HepG2 (cell line): ENCODE data around the gene SFR1. TPM values are rescaled to one million over a fixed set of nuclear protein-coding genes. Genes with fewer than 3 reads are reported as not detected.

Experiments used
- CBX1 ChIP-seq: IDR thresholded peaks from one replicate; pipeline ENCODE4 v1.6.1; 2016; ENCODE audit warnings: antibody characterized with exemption, low read depth
- CCDC6 ChIP-seq: sonication (generic); formaldehyde crosslinking; IDR thresholded peaks from 2 replicates; pipeline ENCODE4 v1.8.1; 2022; ENCODE audit warnings: mild to moderate bottlenecking, missing genetic modification reagents, moderate library complexity
- GZF1 ChIP-seq: sonication (generic); formaldehyde crosslinking; IDR thresholded peaks from 2 replicates; pipeline ENCODE4 v1.5.1; 2020; ENCODE audit warnings: mild to moderate bottlenecking, missing genetic modification reagents
- HMG20B ChIP-seq: conservative IDR thresholded peaks from 2 replicates; pipeline ENCODE4 v1.6.1; 2016; ENCODE audit warnings: missing genetic modification reagents, missing compliant biosample characterization
- RFXANK ChIP-seq: IDR thresholded peaks from 2 replicates; pipeline ENCODE4 v1.6.1; 2016
- SIN3B ChIP-seq: fragments of 150-350 bp; IDR thresholded peaks from 2 replicates; pipeline ENCODE4 v1.6.1; 2014; ENCODE audit warnings: low read length
- SOX13 ChIP-seq, 3 experiments: fragments of 450-650 bp in 1 of 3; sonication (generic) in 1 of 3; formaldehyde crosslinking in 1 of 3; IDR thresholded peaks in 2 of 3; conservative IDR thresholded peaks in 1 of 3; 2 replicates each; pipeline versions ENCODE4 v1.5.0 to v1.6.1; 2016 to 2020; ENCODE audit warnings: antibody characterized with exemption in 1 of 3, mild to moderate bottlenecking in 1 of 3, missing compliant biosample characterization in 1 of 3, missing genetic modification reagents in 1 of 3, moderate library complexity in 1 of 3
- TAF15 ChIP-seq: fragments of 200-400 bp; formaldehyde crosslinking; IDR thresholded peaks from one replicate; pipeline ENCODE4 v1.6.1; 2018; ENCODE audit warnings: mild to moderate bottlenecking, low read depth, low read length; ENCODE audit not compliant: poor library complexity, severe bottlenecking
- TMF1 ChIP-seq: sonication (generic); formaldehyde crosslinking; IDR thresholded peaks from 2 replicates; pipeline ENCODE4 v1.8.1; 2022; ENCODE audit warnings: low read depth, missing genetic modification reagents
- ZKSCAN1 ChIP-seq: fragments of 150-350 bp; IDR thresholded peaks from 2 replicates; pipeline ENCODE4 v1.6.1; 2014; ENCODE audit warnings: low read length
- ZNF274 ChIP-seq: sonication (generic); formaldehyde crosslinking; IDR thresholded peaks from 2 replicates; pipeline ENCODE4 v1.5.1; 2020; ENCODE audit warnings: mild to moderate bottlenecking, missing genetic modification reagents
- ZNF282 ChIP-seq: fragments of 450-650 bp; IDR thresholded peaks from 2 replicates; pipeline ENCODE4 v1.6.1; 2018; ENCODE audit not compliant: partially characterized antibody
- ZNF660 ChIP-seq: sonication (generic); formaldehyde crosslinking; IDR thresholded peaks from 2 replicates; pipeline ENCODE4 v1.5.1; 2020; ENCODE audit warnings: mild to moderate bottlenecking, low read depth, missing genetic modification reagents, borderline replicate concordance
- polyA plus RNA-seq, 8 experiments: library from polyadenylated mRNA; depleted of rRNA in 3 of 8; stranded (reverse) in 7 of 8; unstranded in 1 of 8; fragments of >200 nt; fragmentation: Illumina TruSeq in 4 of 8; extraction: Trizol in 4 of 8; gene quantifications; 2 replicates each; pipeline versions ENCODE4 v1.2.1 to v1.2.3, GENCODE V29; 2011 to 2016; ENCODE audit warnings: low read depth in 4 of 8, missing spikeins in 1 of 8, mixed read lengths in 1 of 8; ENCODE audit not compliant: insufficient read depth in 1 of 8
- total RNA-seq, 5 experiments: library from RNA; depleted of rRNA; stranded (reverse); fragments of >200 nt; fragmentation: Illumina TruSeq; extraction: Trizol; gene quantifications; 2 replicates each; pipeline ENCODE4 v1.2.3, GENCODE V29; 2016; ENCODE audit warnings: low read depth in 1 of 5
- TF ChIP-seq, protein P1 (sequence below): sonication (generic); formaldehyde crosslinking; IDR thresholded peaks from 2 replicates; pipeline ENCODE4 v1.5.0; 2020; ENCODE audit warnings: mild to moderate bottlenecking, missing genetic modification reagents, borderline replicate concordance
- TF ChIP-seq, protein P2 (sequence below): sonication (generic); formaldehyde crosslinking; IDR thresholded peaks from 2 replicates; pipeline ENCODE4 v1.5.0; 2020; ENCODE audit warnings: missing genetic modification reagents
- TF ChIP-seq, protein P3 (sequence below): sonication (generic); formaldehyde crosslinking; IDR thresholded peaks from 2 replicates; pipeline ENCODE4 v1.4.0; 2020; ENCODE audit warnings: missing genetic modification reagents

The SFR1 gene
- total and polyA plus RNA-seq, 2 of the 13 experiments (the other 11 are each of a cell fraction or from before 2014, with no cell fraction given), result 2.2 to 6.1 TPM

DNA sequence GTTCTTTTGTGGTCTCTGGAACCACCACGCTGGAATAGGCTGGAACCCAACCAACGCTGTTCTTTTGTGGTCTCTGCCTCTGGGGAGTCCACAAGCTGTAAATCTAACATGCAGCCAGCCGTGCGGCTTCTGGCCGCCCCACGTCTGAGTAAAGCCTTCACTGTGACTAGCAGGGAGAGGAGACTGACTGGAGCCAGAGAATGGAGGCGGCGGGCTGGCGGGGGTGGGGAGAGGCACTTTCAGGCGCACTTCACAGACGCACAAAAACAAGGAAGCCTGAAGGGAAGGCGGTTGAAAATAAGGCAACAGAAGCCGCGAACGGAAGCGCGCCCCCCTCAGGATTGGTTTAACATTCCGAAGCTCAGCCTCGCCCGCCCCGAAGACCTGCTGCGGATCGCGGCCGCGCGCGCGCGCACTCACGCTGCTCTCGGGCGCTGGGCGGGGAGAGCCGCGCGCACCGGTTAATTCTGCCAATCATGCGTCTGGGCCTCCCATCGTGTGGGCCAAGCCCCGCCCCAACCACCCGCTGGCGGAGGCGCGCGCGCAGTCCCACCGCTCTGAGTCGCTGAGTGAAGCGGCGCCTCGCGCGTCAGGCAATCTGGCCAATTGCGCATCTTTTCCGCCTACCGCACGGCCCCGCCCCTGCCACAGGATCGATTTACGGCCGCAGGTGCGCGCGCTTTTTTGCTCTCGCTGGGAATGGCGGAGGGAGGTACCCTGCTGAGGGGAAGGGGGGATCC, at the start of gene SFR1 (continued):
- TF ChIP-seq, protein P1, sequence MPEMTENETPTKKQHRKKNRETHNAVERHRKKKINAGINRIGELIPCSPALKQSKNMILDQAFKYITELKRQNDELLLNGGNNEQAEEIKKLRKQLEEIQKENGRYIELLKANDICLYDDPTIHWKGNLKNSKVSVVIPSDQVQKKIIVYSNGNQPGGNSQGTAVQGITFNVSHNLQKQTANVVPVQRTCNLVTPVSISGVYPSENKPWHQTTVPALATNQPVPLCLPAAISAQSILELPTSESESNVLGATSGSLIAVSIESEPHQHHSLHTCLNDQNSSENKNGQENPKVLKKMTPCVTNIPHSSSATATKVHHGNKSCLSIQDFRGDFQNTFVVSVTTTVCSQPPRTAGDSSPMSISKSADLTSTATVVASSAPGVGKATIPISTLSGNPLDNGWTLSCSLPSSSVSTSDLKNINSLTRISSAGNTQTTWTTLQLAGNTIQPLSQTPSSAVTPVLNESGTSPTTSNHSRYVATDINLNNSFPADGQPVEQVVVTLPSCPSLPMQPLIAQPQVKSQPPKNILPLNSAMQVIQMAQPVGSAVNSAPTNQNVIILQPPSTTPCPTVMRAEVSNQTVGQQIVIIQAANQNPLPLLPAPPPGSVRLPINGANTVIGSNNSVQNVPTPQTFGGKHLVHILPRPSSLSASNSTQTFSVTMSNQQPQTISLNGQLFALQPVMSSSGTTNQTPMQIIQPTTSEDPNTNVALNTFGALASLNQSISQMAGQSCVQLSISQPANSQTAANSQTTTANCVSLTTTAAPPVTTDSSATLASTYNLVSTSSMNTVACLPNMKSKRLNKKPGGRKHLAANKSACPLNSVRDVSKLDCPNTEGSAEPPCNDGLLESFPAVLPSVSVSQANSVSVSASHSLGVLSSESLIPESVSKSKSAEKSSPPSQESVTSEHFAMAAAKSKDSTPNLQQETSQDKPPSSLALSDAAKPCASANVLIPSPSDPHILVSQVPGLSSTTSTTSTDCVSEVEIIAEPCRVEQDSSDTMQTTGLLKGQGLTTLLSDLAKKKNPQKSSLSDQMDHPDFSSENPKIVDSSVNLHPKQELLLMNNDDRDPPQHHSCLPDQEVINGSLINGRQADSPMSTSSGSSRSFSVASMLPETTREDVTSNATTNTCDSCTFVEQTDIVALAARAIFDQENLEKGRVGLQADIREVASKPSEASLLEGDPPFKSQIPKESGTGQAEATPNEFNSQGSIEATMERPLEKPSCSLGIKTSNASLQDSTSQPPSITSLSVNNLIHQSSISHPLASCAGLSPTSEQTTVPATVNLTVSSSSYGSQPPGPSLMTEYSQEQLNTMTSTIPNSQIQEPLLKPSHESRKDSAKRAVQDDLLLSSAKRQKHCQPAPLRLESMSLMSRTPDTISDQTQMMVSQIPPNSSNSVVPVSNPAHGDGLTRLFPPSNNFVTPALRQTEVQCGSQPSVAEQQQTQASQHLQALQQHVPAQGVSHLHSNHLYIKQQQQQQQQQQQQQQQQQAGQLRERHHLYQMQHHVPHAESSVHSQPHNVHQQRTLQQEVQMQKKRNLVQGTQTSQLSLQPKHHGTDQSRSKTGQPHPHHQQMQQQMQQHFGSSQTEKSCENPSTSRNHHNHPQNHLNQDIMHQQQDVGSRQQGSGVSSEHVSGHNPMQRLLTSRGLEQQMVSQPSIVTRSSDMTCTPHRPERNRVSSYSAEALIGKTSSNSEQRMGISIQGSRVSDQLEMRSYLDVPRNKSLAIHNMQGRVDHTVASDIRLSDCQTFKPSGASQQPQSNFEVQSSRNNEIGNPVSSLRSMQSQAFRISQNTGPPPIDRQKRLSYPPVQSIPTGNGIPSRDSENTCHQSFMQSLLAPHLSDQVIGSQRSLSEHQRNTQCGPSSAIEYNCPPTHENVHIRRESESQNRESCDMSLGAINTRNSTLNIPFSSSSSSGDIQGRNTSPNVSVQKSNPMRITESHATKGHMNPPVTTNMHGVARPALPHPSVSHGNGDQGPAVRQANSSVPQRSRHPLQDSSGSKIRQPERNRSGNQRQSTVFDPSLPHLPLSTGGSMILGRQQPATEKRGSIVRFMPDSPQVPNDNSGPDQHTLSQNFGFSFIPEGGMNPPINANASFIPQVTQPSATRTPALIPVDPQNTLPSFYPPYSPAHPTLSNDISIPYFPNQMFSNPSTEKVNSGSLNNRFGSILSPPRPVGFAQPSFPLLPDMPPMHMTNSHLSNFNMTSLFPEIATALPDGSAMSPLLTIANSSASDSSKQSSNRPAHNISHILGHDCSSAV (CRISPR knock-in tag), result no peak
- TF ChIP-seq, protein P2, sequence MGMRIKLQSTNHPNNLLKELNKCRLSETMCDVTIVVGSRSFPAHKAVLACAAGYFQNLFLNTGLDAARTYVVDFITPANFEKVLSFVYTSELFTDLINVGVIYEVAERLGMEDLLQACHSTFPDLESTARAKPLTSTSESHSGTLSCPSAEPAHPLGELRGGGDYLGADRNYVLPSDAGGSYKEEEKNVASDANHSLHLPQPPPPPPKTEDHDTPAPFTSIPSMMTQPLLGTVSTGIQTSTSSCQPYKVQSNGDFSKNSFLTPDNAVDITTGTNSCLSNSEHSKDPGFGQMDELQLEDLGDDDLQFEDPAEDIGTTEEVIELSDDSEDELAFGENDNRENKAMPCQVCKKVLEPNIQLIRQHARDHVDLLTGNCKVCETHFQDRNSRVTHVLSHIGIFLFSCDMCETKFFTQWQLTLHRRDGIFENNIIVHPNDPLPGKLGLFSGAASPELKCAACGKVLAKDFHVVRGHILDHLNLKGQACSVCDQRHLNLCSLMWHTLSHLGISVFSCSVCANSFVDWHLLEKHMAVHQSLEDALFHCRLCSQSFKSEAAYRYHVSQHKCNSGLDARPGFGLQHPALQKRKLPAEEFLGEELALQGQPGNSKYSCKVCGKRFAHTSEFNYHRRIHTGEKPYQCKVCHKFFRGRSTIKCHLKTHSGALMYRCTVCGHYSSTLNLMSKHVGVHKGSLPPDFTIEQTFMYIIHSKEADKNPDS (CRISPR knock-in tag), result no peak
- TF ChIP-seq CBX1 (peak; percentile 87), ZKSCAN1 (0 out of 2 replicates have a peak, but pooled peaks have one; percentile 13), RFXANK (CRISPR knock-in tag) (no peak), CCDC6 (CRISPR knock-in tag) (no peak; the same call in none of the 2 replicates), SIN3B (peak; percentile 40; the same call in 1 of the 2 replicates), ZNF274 (CRISPR knock-in tag) (no peak), HMG20B (CRISPR knock-in tag) (no peak), ZNF282 (no peak), GZF1 (no peak), ZNF660 (no peak), TMF1 (0 out of 2 replicates have a peak, but pooled peaks have one; percentile 38), TAF15 (peak; percentile 64), SOX13 (IDR thresholded peaks at IDR 0.05) (peak; percentile 15; the same call in 1 of the 2 replicates), SOX13 (CRISPR knock-in tag; conservative IDR thresholded peaks at IDR 0.05 in 1 of 2, IDR thresholded peaks at IDR 0.05 in 1 of 2) (peak in 1 of 2 experiments; percentile 22; a peak in 1 of 4 replicates)
- TF ChIP-seq, protein P3, sequence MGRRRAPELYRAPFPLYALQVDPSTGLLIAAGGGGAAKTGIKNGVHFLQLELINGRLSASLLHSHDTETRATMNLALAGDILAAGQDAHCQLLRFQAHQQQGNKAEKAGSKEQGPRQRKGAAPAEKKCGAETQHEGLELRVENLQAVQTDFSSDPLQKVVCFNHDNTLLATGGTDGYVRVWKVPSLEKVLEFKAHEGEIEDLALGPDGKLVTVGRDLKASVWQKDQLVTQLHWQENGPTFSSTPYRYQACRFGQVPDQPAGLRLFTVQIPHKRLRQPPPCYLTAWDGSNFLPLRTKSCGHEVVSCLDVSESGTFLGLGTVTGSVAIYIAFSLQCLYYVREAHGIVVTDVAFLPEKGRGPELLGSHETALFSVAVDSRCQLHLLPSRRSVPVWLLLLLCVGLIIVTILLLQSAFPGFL (CRISPR knock-in tag), result no peak
